ENCODE data around the gene PDSS2. TPM values are rescaled to one million over a fixed set of nuclear protein-coding genes. Genes with fewer than 3 reads are reported as not detected.
"Not testable (repeated sequence)": the region's sequence is repeated elsewhere in the genome, so short reads cannot be mapped to it uniquely, and the experiment has no call there.

The PDSS2 gene
- total RNA-seq, 1 donor from 2014 or later: 19.3 TPM

- POLR2A ChIA-PET: no interaction called here
- CTCF ChIA-PET: no interaction called here
- no peak overlapping the region for H3K27ac Mint-ChIP-seq
Measured at GRCh38 chr6:107434812-107435211, 24.6 kb downstream of the PDSS2 start.

DNA sequence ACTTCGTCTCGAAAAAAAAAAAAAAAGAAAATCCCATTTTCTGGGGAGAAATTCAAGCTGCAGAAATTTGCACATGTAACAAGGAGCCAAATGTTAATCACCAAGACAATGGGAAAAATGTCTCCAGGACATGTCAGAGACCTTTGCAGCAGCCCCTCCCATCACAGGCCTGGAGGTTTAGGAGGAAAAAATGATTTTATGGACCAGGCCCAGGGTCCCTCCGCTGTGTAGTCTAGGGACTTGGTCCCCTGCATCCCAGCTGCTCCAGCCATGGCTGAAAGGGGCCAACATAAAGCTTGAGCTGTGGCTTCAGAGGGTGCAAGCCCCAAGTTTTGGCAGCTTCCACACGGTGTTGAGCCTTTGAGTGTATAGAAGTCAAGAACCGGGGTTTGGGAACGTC, 33.4 kb downstream of the PDSS2 start:
- intact Hi-C loops (cut with micrococcal nuclease); POLR2A ChIA-PET: not testable (repeated sequence)
- H3K9me3 Mint-ChIP-seq: peaks cover 14% of the 10 kb centered on the region

More at GRCh38 chr6:107434812-107435211, 24.6 kb downstream of the PDSS2 start:
- TF ChIP-seq, protein P1, sequence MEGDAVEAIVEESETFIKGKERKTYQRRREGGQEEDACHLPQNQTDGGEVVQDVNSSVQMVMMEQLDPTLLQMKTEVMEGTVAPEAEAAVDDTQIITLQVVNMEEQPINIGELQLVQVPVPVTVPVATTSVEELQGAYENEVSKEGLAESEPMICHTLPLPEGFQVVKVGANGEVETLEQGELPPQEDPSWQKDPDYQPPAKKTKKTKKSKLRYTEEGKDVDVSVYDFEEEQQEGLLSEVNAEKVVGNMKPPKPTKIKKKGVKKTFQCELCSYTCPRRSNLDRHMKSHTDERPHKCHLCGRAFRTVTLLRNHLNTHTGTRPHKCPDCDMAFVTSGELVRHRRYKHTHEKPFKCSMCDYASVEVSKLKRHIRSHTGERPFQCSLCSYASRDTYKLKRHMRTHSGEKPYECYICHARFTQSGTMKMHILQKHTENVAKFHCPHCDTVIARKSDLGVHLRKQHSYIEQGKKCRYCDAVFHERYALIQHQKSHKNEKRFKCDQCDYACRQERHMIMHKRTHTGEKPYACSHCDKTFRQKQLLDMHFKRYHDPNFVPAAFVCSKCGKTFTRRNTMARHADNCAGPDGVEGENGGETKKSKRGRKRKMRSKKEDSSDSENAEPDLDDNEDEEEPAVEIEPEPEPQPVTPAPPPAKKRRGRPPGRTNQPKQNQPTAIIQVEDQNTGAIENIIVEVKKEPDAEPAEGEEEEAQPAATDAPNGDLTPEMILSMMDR (IDR thresholded peaks at IDR 0.05): no peak
- intact Hi-C loops (cut with micrococcal nuclease): no loop called here
- Mint-ChIP-seq H3K27me3 (no peaks in the 10 kb centered on the region), H3K4me3 (no peak overlapping the region), H3K9me3 (peaks cover 2% of the 10 kb centered on the region), H3K36me3 (ENCODE audit: low read depth) (peaks cover 8% of the 10 kb centered on the region), H3K4me1 (peaks cover 8% of the 10 kb centered on the region)
- DNase-seq: no peak
- ATAC-seq (ENCODE audit: low read depth): no peak

GRCh38 chr6:107423474-107423990, 35.8 kb downstream of the PDSS2 start:
- intact Hi-C loops (cut with micrococcal nuclease): no loop called here
- ChIA-PET POLR2A (no interaction called here), CTCF (no interaction called here)
- TF ChIP-seq, protein P1 (IDR thresholded peaks at IDR 0.05): no peak
- no peak overlapping the region for H3K27ac Mint-ChIP-seq
- peaks cover 25% of the 10 kb centered on the region for H3K36me3 Mint-ChIP-seq (ENCODE audit: low read depth)
- H3K9me3 Mint-ChIP-seq: peaks cover 14% of the 10 kb centered on the region
- no peaks in the 10 kb centered on the region for H3K27me3 Mint-ChIP-seq
- H3K4me3 Mint-ChIP-seq: no peak overlapping the region
- ATAC-seq (ENCODE audit: low read depth) (no peak), DNase-seq (no peak)
- H3K4me1 Mint-ChIP-seq: peaks cover 13% of the 10 kb centered on the region

More for the DNA sequence above, 33.4 kb downstream of the PDSS2 start:
- CTCF ChIA-PET; H3K4me3 Mint-ChIP-seq; H3K27ac Mint-ChIP-seq; ATAC-seq (ENCODE audit: low read depth); H3K4me1 Mint-ChIP-seq; H3K27me3 Mint-ChIP-seq; DNase-seq: not testable (repeated sequence)
- H3K36me3 Mint-ChIP-seq (ENCODE audit: low read depth): peaks cover 29% of the 10 kb centered on the region

DNA sequence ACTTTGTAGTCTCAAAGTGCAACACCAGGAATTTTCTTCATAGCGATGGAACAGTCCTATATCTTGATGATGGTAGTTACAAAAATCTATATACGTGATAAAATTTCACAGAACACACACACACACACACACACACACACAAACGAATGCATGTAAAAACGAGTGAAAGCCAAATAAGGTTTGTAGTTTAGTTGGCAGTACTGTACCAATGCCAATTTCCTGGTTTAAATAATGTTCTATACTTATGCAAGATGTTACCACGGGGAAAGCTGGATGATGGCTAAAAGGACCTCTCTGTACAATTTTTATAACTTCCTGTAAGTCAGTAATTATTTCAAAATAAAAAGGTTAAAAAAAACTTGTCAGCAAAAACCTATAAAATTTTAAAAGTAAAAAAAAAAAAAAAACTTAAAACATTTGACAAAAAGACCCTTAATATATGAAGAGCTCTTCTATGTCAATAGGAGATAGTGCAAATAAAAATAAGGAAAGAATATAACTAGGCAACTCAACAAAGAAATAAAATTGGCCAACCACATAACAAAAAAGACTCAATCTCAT, 37.6 kb downstream of the PDSS2 start:
- Mint-ChIP-seq H3K4me1 (peaks cover 14% of the 10 kb centered on the region), H3K9me3 (peaks cover 8% of the 10 kb centered on the region), H3K27ac (no peak overlapping the region), H3K27me3 (no peaks in the 10 kb centered on the region), H3K36me3 (ENCODE audit: low read depth) (peaks cover 20% of the 10 kb centered on the region), H3K4me3 (no peak overlapping the region)
- ChIA-PET CTCF (no interaction called here), POLR2A (interaction anchor here (0.5 kb wide), 1 partner anchor 401 kb away, joined by 3 read pairs; no protein-coding TSS in a partner anchor)
- ATAC-seq (ENCODE audit: low read depth) (no peak), DNase-seq (no peak)
- intact Hi-C loops (cut with micrococcal nuclease): no loop called here
- TF ChIP-seq, protein P1 (IDR thresholded peaks at IDR 0.05): no peak

- H3K27me3 Mint-ChIP-seq: no peaks in the 10 kb centered on the region
- no peak overlapping the region for H3K4me3 Mint-ChIP-seq
- ChIA-PET POLR2A (no interaction called here), CTCF (no interaction called here)
- ATAC-seq (ENCODE audit: low read depth): no peak
- TF ChIP-seq, protein P1 (IDR thresholded peaks at IDR 0.05): no peak
- H3K36me3 Mint-ChIP-seq (ENCODE audit: low read depth): peaks cover 3% of the 10 kb centered on the region
- no peak overlapping the region for H3K27ac Mint-ChIP-seq
- intact Hi-C loops (cut with micrococcal nuclease): no loop called here
- DNase-seq: no peak
- no peaks in the 10 kb centered on the region for H3K9me3 Mint-ChIP-seq
- H3K4me1 Mint-ChIP-seq: peaks cover 14% of the 10 kb centered on the region
Measured at GRCh38 chr6:107419733-107420132, 39.6 kb downstream of the PDSS2 start.

GRCh38 chr6:107418118-107418517, 41.2 kb downstream of the PDSS2 start:
- peaks cover 14% of the 10 kb centered on the region for H3K4me1 Mint-ChIP-seq

More at GRCh38 chr6:107418118-107418517, 41.2 kb downstream of the PDSS2 start:
- Mint-ChIP-seq H3K4me3 (no peak overlapping the region), H3K9me3 (no peaks in the 10 kb centered on the region), H3K36me3 (ENCODE audit: low read depth) (peaks cover 3% of the 10 kb centered on the region), H3K27me3 (no peaks in the 10 kb centered on the region), H3K27ac (no peak overlapping the region)
- TF ChIP-seq, protein P1 (IDR thresholded peaks at IDR 0.05): no peak
- ATAC-seq (ENCODE audit: low read depth) (no peak), DNase-seq (no peak)
- intact Hi-C loops (cut with micrococcal nuclease): no loop called here
- ChIA-PET POLR2A (no interaction called here), CTCF (no interaction called here)

All from activated B cell treated with CpG ODN at 0.5 μM for 24 hours (primary cell).